B cell (primary cell): Measurements from ENCODE around the gene RHOXF2. TPM values are rescaled to one million over a fixed set of nuclear protein-coding genes. Genes with fewer than 3 reads are reported as not detected.

ENCODE experiments used
- polyA plus RNA-seq: library from polyadenylated mRNA; depleted of rRNA; stranded (reverse); fragments of >200 nt; gene quantifications from 2 replicates; pipeline ENCODE4 v1.2.3, GENCODE V29; 2012
- total RNA-seq, 2 donors: library from RNA; stranded (reverse); fragments of 120-200 nt in 1 of 2; gene quantifications; 1 replicate in 1 of 2; 2 replicates in 1 of 2; pipeline versions ENCODE4 v1.2.3 to v1.2.4, GENCODE V29; 2013 to 2022

RHOXF2 gene
- total and polyA plus RNA-seq, 2 donors (not counting 1 experiment from before 2014, with no cell fraction given) = not detected

Other genes with a start within 250 kb of the RHOXF2 start
- 17.9 TPM in 2 replicates for gene NKAP, start 214.9 kb upstream of the RHOXF2 start, total RNA-seq
- gene NKAP, start 214.9 kb upstream of the RHOXF2 start, polyA plus RNA-seq = 2.3 and 3.6 TPM in 2 replicates
- not detected in 2 replicates for gene RHOXF2B, start 80.9 kb upstream of the RHOXF2 start, total RNA-seq
- gene RHOXF2B, start 80.9 kb upstream of the RHOXF2 start, polyA plus RNA-seq = not detected in 2 replicates
- gene RHOXF1, start 42.7 kb upstream of the RHOXF2 start, total RNA-seq = not detected in 2 replicates
- gene RHOXF1, start 42.7 kb upstream of the RHOXF2 start, polyA plus RNA-seq = 1.3 and 2.8 TPM in 2 replicates
- 21.6 and 22.0 TPM in 2 replicates for gene ZBTB33, start 92.2 kb downstream of the RHOXF2 start, total RNA-seq
- gene ZBTB33, start 92.2 kb downstream of the RHOXF2 start, polyA plus RNA-seq = 4.6 and 7.1 TPM in 2 replicates
- gene TMEM255A, start 152.8 kb downstream of the RHOXF2 start, total RNA-seq = 0.15 and 0.25 TPM in 2 replicates
- gene TMEM255A, start 152.8 kb downstream of the RHOXF2 start, polyA plus RNA-seq = 0.06 TPM in 1 of 2 replicates, not detected in the other
- not detected in 2 replicates for gene ATP1B4, start 203.5 kb downstream of the RHOXF2 start, total RNA-seq
- not detected in 2 replicates for gene ATP1B4, start 203.5 kb downstream of the RHOXF2 start, polyA plus RNA-seq